ENCODE measurements around the gene CCDC38. TPM values are rescaled to one million over a fixed set of nuclear protein-coding genes. Genes with fewer than 3 reads are reported as not detected.

Gene CCDC38
- total and polyA plus RNA-seq, 9 of the 15 experiments (the other 6 are each of a cell fraction or from before 2014, with no cell fraction given) = not detected

DNA sequence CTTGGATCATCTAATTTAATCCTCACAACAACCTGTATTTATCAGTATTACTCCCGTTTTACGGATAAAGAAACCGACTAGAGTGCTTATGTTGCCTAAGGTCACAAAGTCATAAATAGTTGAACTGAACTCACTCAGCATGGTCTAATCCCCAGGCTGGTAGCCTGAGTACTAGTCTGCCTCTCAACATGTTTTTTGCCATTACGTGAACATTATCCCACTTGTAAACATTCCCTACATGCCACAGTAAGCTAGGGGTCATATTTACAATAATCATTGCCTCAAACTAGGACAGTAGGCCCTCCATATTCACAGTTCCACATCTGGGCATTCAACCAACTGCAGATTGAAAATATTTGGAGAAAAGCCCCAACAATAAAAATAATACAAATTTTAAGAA lies 71.5 kb downstream of the CCDC38 start:
- peaks cover 3% of the 10 kb centered on the region; the same call in 1 of the 3 replicates for H3K79me2 ChIP-seq (ENCODE audit: control insufficient read depth, insufficient read depth, low read length)
- ChIA-PET CTCF (ENCODE audit: low intra/inter-chr PET ratio) (no interaction called here), POLR2A (interaction anchor here (1.1 to 2.8 kb wide), 2 partner anchors 10 to 42 kb away, joined by 3 to 10 read pairs; no protein-coding TSS in a partner anchor)
- ATAC-seq (no peak), DNase-seq (ENCODE audit: extremely low read depth in 1 of 4, low spot score in 3 of 4) (no peak), FAIRE-seq (no peak)
- no peaks in the 10 kb centered on the region for H3K9me3 ChIP-seq (replicated peaks; ENCODE audit: control insufficient read depth, insufficient read depth, low read depth, low read length)
- H3K4me1 ChIP-seq (replicated peaks in 1 of 2; ENCODE audit: control insufficient read depth in 2 of 2, insufficient read depth in 2 of 2, low read length in 2 of 2) = no peaks in the 10 kb centered on the region
- H3K27ac ChIP-seq (ENCODE audit: extremely low read depth, low read depth, low read length) = no peak overlapping the region
- no peak overlapping the region for H3K9ac ChIP-seq (ENCODE audit: insufficient read depth in 1 of 2, low read depth in 2 of 2, low read length in 2 of 2)
- intact Hi-C loops (cut with micrococcal nuclease) (no loop called here), in situ Hi-C loops (cut with MboI) (no loop called here)
- BruUV-seq (replicated peaks) = no TSS peak
- peaks cover 48% of the 10 kb centered on the region for H3K36me3 ChIP-seq (ENCODE audit: control insufficient read depth, insufficient read depth, low read length)
- no peaks in the 10 kb centered on the region for H3K9me1 ChIP-seq (ENCODE audit: control insufficient read depth, insufficient read depth, low read length)
- no peaks in the 10 kb centered on the region for H4K20me1 ChIP-seq (replicated peaks; ENCODE audit: control insufficient read depth, insufficient read depth, low read length)
- WGBS (ENCODE audit: insufficient coverage, low coverage, missing lambda C conversion rate) = 88% methylated on average over 4 of the region's 4 CpGs
- no peaks in the 10 kb centered on the region for H3K27me3 ChIP-seq (ENCODE audit: control insufficient read depth in 2 of 2, insufficient read depth in 2 of 2, low read length in 2 of 2)
- H3K4me3 ChIP-seq = no peak overlapping the region
- H2AFZ ChIP-seq (ENCODE audit: low read depth, low read length) = no peak overlapping the region
- H3K4me2 ChIP-seq (ENCODE audit: insufficient read depth, low read length) = no peak overlapping the region
- no peak for TF ChIP-seq ILK (tag; IDR thresholded peaks at IDR 0.05; ENCODE audit: borderline replicate concordance, low read depth)
- no peak for TF ChIP-seq KAT2B (IDR thresholded peaks at IDR 0.05; ENCODE audit: low read depth, low read length)
- no peak for TF ChIP-seq ZNF354B (CRISPR knock-in tag; IDR thresholded peaks at IDR 0.05)
- no peak for TF ChIP-seq ZNF77 (CRISPR knock-in tag; IDR thresholded peaks at IDR 0.05)
- TF ChIP-seq TEAD2 (tag; IDR thresholded peaks at IDR 0.05) = no peak
- no peak for TF ChIP-seq NEUROD1 (IDR thresholded peaks at IDR 0.05; ENCODE audit: borderline replicate concordance, low read depth, low read length, partially characterized antibody)
- TF ChIP-seq HCFC1 (IDR thresholded peaks at IDR 0.05; ENCODE audit: low read depth, low read length) = no peak
- TF ChIP-seq, protein P1, sequence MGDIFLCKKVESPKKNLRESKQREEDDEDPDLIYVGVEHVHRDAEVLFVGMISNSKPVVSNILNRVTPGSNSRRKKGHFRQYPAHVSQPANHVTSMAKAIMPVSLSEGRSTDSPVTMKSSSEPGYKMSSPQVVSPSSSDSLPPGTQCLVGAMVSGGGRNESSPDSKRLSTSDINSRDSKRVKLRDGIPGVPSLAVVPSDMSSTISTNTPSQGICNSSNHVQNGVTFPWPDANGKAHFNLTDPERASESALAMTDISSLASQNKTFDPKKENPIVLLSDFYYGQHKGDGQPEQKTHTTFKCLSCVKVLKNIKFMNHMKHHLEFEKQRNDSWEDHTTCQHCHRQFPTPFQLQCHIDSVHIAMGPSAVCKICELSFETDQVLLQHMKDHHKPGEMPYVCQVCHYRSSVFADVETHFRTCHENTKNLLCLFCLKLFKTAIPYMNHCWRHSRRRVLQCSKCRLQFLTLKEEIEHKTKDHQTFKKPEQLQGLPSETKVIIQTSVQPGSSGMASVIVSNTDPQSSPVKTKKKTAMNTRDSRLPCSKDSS (IDR thresholded peaks at IDR 0.05; ENCODE audit: low read depth, partially characterized antibody) = no peak
- no peak for TF ChIP-seq RFX5 (IDR thresholded peaks at IDR 0.05; ENCODE audit: low read depth, low read length)
- TF ChIP-seq ZNF76 (CRISPR knock-in tag; IDR thresholded peaks at IDR 0.05; ENCODE audit: borderline replicate concordance) = no peak
- TF ChIP-seq, protein P2, sequence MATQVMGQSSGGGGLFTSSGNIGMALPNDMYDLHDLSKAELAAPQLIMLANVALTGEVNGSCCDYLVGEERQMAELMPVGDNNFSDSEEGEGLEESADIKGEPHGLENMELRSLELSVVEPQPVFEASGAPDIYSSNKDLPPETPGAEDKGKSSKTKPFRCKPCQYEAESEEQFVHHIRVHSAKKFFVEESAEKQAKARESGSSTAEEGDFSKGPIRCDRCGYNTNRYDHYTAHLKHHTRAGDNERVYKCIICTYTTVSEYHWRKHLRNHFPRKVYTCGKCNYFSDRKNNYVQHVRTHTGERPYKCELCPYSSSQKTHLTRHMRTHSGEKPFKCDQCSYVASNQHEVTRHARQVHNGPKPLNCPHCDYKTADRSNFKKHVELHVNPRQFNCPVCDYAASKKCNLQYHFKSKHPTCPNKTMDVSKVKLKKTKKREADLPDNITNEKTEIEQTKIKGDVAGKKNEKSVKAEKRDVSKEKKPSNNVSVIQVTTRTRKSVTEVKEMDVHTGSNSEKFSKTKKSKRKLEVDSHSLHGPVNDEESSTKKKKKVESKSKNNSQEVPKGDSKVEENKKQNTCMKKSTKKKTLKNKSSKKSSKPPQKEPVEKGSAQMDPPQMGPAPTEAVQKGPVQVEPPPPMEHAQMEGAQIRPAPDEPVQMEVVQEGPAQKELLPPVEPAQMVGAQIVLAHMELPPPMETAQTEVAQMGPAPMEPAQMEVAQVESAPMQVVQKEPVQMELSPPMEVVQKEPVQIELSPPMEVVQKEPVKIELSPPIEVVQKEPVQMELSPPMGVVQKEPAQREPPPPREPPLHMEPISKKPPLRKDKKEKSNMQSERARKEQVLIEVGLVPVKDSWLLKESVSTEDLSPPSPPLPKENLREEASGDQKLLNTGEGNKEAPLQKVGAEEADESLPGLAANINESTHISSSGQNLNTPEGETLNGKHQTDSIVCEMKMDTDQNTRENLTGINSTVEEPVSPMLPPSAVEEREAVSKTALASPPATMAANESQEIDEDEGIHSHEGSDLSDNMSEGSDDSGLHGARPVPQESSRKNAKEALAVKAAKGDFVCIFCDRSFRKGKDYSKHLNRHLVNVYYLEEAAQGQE (IDR thresholded peaks at IDR 0.05; ENCODE audit: borderline replicate concordance) = no peak
- TF ChIP-seq, protein P2 (CRISPR knock-in tag; IDR thresholded peaks at IDR 0.05; ENCODE audit: low read depth) = no peak
- TF ChIP-seq, protein P3, sequence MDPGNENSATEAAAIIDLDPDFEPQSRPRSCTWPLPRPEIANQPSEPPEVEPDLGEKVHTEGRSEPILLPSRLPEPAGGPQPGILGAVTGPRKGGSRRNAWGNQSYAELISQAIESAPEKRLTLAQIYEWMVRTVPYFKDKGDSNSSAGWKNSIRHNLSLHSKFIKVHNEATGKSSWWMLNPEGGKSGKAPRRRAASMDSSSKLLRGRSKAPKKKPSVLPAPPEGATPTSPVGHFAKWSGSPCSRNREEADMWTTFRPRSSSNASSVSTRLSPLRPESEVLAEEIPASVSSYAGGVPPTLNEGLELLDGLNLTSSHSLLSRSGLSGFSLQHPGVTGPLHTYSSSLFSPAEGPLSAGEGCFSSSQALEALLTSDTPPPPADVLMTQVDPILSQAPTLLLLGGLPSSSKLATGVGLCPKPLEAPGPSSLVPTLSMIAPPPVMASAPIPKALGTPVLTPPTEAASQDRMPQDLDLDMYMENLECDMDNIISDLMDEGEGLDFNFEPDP (CRISPR knock-in tag; IDR thresholded peaks at IDR 0.05) = no peak
